Fibroblast of lung (primary cell): ENCODE measurements around the gene SECTM1.

Experiments
- EZH2 ChIP-seq: IDR thresholded peaks from 2 replicates; pipeline ENCODE4 v1.5.1; 2012; ENCODE audit warnings: low read length, control low read depth, mild to moderate bottlenecking; ENCODE audit errors: missing control alignments
- TF ChIP-seq, protein P1 (sequence below), 2 donors: IDR thresholded peaks in 1 of 2; conservative IDR thresholded peaks in 1 of 2; 1 replicate in 1 of 2; 2 replicates in 1 of 2; pipeline ENCODE4 v1.5.1; 2011 to 2012; ENCODE audit warnings: low read length in 2 of 2, control low read depth in 1 of 2, inconsistent platforms in 1 of 2, low read depth in 1 of 2, mild to moderate bottlenecking in 1 of 2

DNA sequence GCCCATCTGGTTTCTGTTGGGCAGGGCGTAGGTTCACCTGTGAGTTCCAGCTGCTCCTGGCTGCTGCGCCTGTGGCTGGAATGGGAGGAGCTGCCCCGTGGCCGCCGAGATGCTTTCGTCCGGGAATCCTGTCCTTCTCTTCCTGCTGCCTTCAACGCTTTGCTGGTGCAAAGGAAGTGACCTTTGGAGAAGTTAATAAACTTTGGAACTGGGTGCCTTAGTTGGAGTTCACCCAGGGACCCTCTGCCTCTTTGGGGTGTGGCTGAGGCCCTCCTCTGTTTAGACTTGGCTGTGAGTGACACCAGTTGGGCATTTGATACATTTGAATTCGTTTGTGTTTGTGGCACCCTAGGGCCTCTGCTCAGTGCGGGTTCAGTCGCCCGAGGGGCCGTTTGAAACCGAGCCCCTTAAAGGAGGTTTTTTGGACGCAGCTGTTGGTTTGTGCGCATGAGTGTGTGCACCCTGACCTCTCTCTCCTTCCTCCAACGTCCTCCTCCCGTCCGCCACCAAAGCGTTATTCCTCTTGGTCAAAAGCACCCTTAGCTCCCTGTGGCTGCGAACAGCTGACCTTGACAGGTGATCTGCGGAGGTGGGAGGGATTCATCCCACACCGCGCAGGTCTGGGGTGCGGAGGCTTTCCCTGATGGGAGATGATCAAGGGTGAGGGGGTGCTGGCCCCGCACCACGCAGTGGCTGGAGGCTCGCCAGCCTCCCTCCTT, 9.0 kb upstream of the SECTM1 start:
- TF ChIP-seq, protein P1, sequence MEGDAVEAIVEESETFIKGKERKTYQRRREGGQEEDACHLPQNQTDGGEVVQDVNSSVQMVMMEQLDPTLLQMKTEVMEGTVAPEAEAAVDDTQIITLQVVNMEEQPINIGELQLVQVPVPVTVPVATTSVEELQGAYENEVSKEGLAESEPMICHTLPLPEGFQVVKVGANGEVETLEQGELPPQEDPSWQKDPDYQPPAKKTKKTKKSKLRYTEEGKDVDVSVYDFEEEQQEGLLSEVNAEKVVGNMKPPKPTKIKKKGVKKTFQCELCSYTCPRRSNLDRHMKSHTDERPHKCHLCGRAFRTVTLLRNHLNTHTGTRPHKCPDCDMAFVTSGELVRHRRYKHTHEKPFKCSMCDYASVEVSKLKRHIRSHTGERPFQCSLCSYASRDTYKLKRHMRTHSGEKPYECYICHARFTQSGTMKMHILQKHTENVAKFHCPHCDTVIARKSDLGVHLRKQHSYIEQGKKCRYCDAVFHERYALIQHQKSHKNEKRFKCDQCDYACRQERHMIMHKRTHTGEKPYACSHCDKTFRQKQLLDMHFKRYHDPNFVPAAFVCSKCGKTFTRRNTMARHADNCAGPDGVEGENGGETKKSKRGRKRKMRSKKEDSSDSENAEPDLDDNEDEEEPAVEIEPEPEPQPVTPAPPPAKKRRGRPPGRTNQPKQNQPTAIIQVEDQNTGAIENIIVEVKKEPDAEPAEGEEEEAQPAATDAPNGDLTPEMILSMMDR (conservative IDR thresholded peaks at IDR 0.05 in 1 of 2, IDR thresholded peaks at IDR 0.05 in 1 of 2; ENCODE audit: low read depth in 1 of 2, low read length in 2 of 2), result no peak
- TF ChIP-seq EZH2, result no peak
